Umbilical cord (tissue), 2 donors: ENCODE measurements around the gene SGPP2. TPM values are rescaled to one million over a fixed set of nuclear protein-coding genes. Genes with fewer than 3 reads are reported as not detected.
"Not testable (repeated sequence)": the region's sequence is repeated elsewhere in the genome, so short reads cannot be mapped to it uniquely, and the experiment has no call there.

Experiments
- DNase-seq: peaks from one replicate; pipeline ENCODE4 v3.0.0-alpha.2; 2015; ENCODE audit warnings: low spot score
- total RNA-seq: library from RNA; depleted of rRNA; stranded (reverse); fragments of >200 nt; gene quantifications from one replicate; pipeline ENCODE4 v1.2.3, GENCODE V29; 2014; ENCODE audit warnings: low replicate concordance; ENCODE audit not compliant: insufficient read depth

SGPP2 gene
- total RNA-seq, 1 donor from 2014 or later = 1.2 TPM

- DNase-seq = no peak
Observed at GRCh38 chr2:222576171-222577081, 152.1 kb downstream of the SGPP2 start.

GRCh38 chr2:222577341-222577740 is 153.0 kb downstream of the SGPP2 start:
- DNase-seq = no peak

GRCh38 chr2:222582928-222583327 is 158.6 kb downstream of the SGPP2 start:
- DNase-seq = no peak

- not testable (repeated sequence) for DNase-seq
Observed at GRCh38 chr2:222584589-222584988, 160.2 kb downstream of the SGPP2 start.

- DNase-seq = no peak
Observed at GRCh38 chr2:222591661-222592060, 167.3 kb downstream of the SGPP2 start.

GRCh38 chr2:222592176-222592575 is 167.8 kb downstream of the SGPP2 start:
- DNase-seq = no peak

GRCh38 chr2:222594679-222595078 is 170.3 kb downstream of the SGPP2 start:
- DNase-seq = peak; percentile 30

GRCh38 chr2:222595581-222595980 is 171.2 kb downstream of the SGPP2 start:
- DNase-seq = no peak

GRCh38 chr2:222598611-222599010 is 174.3 kb downstream of the SGPP2 start:
- no peak for DNase-seq

- DNase-seq = no peak
Observed at GRCh38 chr2:222603501-222603900, 179.2 kb downstream of the SGPP2 start.

- DNase-seq = peak; percentile 4
Observed at GRCh38 chr2:222604749-222605515, 180.6 kb downstream of the SGPP2 start.

GRCh38 chr2:222606306-222606705 is 182.0 kb downstream of the SGPP2 start:
- peak; percentile 12 for DNase-seq

- no peak for DNase-seq
Observed at GRCh38 chr2:222608081-222608480, 183.7 kb downstream of the SGPP2 start.

- DNase-seq = peak; percentile 17
Observed at GRCh38 chr2:222609381-222609780, 185.0 kb downstream of the SGPP2 start.

Other genes with a start within 250 kb of the SGPP2 start
- gene PAX3, start 125.5 kb upstream of the SGPP2 start, total RNA-seq = 4.6 TPM
- 12.0 TPM for gene FARSB, start 231.5 kb downstream of the SGPP2 start, total RNA-seq
- gene MOGAT1, start 247.1 kb downstream of the SGPP2 start, total RNA-seq = not detected